Fibroblast of peridontal ligament (primary cell): ENCODE results near the gene GLI2.

Experiments used
- DNase-seq: peaks from one replicate; pipeline ENCODE4 v3.0.0-alpha.2; 2010; ENCODE audit errors: extremely low read depth

Gene GLI2

DNA sequence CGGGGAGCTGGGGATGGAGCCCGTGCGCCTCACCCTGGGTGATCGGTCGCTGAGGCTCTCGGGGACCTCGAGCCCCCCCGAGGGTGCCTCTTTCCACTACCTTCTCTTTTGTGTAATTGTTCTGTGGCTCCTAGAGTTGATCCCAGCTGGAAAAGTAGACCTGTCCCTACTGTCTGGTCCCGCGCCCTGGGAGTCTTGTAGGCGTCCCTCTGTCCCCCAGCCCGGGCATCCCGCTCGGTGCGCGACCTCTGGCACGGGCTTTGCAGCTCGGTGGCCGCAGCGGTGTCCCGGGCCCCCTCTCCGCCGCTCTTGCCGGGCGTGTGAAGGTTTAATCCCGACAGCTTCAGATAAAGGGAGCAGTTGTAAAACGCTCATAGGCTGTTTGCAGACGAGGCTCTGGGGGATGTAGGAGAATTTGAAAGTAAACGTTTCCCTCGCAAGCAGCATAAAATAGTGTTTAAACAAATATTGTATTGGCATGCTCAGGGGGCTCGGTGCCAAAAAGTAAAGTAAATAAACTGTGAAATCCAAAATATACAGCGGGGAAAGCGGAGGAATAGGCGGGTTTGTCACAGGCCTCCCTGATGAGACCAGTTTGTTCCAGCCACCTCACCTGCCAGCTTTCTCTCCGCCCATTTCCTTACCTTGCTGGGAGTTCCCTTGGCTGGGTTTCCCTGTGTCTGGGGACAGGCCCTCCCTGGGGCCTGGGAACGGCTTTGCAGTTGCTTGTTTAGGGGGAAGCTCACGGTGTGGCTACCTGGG, 1.9 kb downstream of the GLI2 start:
- peak; percentile 76 for DNase-seq

- no peak for DNase-seq
Observed at GRCh38 chr2:120738117-120738516, 2.4 kb downstream of the GLI2 start.

GRCh38 chr2:120738786-120739437, 3.2 kb downstream of the GLI2 start:
- no peak for DNase-seq

GRCh38 chr2:120739438-120740090, 3.9 kb downstream of the GLI2 start:
- DNase-seq, result no peak

DNA sequence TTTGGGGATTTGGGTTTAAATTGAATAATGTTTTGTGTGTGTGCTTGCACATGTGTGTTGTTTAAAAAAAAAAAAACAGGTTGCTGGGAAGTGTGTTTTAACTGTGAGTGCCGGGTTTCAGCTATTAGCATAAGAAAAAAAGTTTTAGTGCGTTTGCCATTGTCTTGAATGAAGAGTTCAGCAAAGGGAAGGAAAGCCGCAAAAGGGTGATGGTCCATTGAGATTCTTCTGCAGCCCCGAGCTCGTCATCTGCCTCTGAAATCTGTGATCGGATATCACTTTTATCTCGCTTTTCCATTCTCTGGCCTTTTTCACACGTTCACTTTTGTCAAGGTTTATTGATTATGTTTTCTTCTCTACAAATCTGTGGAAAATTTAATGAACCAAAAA, 4.7 kb downstream of the GLI2 start:
- no peak for DNase-seq

- DNase-seq, result no peak
Observed at GRCh38 chr2:120740765-120741524, 5.3 kb downstream of the GLI2 start.

DNA sequence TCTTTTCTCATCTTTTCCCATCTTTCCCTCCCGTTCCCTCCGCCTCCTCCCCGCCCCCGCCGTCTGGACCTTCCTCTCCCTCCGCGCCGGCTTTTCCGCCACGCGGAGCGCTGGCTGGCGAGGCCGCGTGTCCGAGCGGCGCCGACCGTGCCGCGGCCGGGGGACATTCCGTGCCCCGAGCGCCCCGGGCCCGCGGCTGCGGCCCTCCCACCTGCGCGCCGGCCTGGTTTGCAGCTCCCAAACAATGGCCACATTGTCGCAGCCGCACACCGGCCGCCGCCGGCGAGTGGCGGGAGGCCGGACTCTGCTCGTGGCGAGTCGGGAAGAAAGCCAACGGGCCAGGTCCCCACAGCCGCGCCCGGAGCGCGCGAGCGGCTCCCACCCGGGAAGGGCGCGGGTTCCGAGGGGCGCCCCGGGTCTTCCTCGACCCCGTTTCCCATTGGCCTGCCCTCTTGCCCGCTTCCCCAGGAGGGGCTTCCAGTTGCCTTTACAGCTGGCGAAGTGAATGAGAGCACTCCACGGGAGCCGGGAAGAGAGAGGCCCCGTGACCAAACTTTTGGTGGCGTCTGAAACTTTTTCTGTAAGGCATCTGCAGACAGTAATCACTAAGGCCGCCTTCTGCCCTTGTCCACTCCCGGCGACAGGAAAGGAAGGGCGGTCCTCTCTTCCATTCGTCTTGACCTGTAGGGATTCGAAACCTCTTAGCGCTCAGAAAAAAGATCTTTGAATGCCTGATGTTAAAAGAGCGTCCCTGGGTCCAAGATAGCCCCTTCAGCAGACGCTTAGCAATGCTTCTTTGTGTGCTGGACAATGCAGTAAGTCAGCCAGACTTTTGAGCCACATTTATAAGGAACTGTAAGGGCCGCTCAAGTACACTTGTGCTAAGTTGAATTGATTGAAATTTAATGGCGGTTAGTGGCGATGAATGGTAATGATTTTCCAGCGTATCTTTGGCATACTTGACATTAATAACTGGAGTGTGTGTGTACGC, 6.2 kb downstream of the GLI2 start:
- DNase-seq, result no peak

- DNase-seq, result no peak
Observed at GRCh38 chr2:120743657-120744056, 8.0 kb downstream of the GLI2 start.

DNA sequence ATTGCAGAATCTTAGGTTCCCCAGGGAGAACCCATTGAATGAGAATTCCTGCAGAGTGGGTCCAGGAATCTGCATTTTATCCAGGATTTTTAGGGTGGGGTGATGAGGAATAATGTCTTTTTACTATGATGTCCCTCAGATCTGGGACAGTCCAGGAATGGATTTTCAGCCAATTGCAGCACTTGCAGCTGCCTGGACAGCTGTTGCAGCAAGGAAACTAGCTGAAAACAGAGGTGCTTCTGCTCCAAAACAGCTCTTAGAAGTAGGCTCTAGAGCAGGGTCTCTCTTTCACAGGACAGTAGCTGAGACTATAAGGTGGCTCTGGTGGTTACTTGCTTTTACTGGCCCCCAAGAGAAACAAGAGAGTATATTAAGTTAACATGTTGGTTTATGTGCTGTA, 9.1 kb downstream of the GLI2 start:
- no peak for DNase-seq

GRCh38 chr2:120745420-120746111, 9.9 kb downstream of the GLI2 start:
- no peak for DNase-seq

- DNase-seq, result no peak
Observed at GRCh38 chr2:120746144-120746543, 10.5 kb downstream of the GLI2 start.

DNA sequence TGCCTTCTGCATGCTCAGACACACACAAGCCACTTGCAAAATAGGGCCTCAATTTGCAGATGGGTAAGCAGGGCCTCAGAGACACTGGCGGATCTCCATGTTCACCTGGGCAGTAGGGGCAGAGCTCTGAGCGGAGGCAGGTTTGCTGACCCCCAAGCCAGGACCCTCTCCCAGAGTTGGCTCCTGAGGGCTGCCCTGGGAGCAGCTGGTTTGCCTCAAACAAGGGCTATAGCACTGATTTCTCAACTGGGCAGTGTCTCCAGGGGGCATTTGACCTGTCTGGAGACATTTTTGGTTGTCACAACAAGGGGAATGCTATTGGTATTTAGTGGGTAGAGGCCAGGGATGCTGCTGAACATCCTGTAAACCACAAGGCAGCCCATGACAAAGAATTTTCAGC, 11.6 kb downstream of the GLI2 start:
- DNase-seq, result no peak

DNA sequence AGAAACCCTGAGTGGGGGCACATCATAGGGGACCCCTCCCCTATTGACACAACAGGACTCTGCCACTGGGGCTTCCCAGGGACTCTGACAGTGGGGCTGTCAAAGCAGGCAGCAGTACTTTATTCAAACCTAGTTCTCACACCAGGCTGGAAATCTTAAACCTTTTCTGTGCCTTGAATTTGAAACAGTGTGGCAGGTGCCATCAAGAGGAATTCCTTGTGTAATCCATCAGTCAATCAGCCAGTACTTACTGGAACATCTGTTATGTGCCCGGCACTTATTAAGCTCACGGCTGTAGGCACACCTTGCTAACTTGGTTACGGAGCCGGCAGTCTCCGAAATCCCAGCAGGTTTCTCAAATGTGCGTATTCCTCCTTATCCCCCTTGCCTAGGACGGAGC, 12.0 kb downstream of the GLI2 start:
- no peak for DNase-seq

GRCh38 chr2:120748310-120748709, 12.6 kb downstream of the GLI2 start:
- DNase-seq, result no peak

DNA sequence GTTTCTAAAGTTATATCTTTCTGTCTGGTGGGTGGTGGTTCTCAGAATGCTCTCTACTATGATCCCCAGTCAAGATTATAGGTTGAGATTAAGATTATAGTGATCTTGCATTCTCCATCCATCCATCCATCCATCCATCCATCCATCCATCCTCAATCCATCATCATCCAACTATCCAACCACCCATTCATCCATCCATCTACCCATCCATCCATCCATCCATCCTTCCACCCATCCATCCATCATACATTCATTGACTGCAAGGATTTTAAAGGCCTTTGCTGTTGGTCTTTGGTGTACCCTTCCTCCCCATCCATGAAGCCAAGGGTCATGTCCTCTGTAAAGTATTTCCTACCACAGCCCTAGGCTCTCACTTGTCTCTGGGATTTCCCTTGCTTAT, 13.1 kb downstream of the GLI2 start:
- DNase-seq, result no peak

- no peak for DNase-seq
Observed at GRCh38 chr2:120749506-120750431, 14.1 kb downstream of the GLI2 start.

- DNase-seq, result no peak
Observed at GRCh38 chr2:120750488-120751210, 15.0 kb downstream of the GLI2 start.

DNA sequence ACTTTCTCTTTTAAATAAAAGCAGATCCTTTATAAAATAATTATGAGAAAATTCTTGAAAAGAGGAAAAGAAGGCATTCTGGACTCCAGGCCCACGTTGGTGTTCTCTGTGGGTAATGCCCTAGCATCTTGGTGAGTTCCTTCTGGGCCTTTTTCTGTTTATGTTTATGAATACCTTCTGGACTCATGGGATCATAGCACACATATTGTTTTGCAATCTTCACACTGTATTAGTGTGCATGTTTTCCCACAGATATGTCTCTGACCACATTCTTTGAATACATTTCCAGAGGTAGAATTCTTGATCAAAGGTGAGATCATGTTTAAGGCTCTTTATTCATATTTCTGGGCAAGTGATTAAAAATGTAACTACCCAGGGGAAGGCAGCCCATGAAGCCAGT, 15.9 kb downstream of the GLI2 start:
- DNase-seq, result no peak
